Liver (tissue), 3 donors: Measurements from ENCODE around the gene TSEN2.

Experiments used
- CTCF ChIP-seq: fragments of 150-350 bp; IDR thresholded peaks from 2 replicates; pipeline ENCODE4 v1.5.1; 2017; ENCODE audit warnings: improper control_type of control experiment, low read depth, low read length; ENCODE audit not compliant: missing input control
- HNF4A ChIP-seq, 2 donors: conservative IDR thresholded peaks; 2 replicates each; pipeline ENCODE4 v1.6.1; 2016; ENCODE audit warnings: antibody characterized with exemption in 2 of 2, mild to moderate bottlenecking in 2 of 2
- TAF1 ChIP-seq: conservative IDR thresholded peaks from 2 replicates; pipeline ENCODE4 v1.6.1; 2016; ENCODE audit warnings: antibody characterized with exemption, mild to moderate bottlenecking
- YY1 ChIP-seq: IDR thresholded peaks from 2 replicates; pipeline ENCODE4 v1.6.1; 2016; ENCODE audit warnings: antibody characterized with exemption, mild to moderate bottlenecking
- ZBTB33 ChIP-seq: IDR thresholded peaks from 2 replicates; pipeline ENCODE4 v1.6.1; 2016; ENCODE audit warnings: antibody characterized with exemption
- donor health status: healthy.
- donor health status: healthy.

- TF ChIP-seq CTCF (no peak), TAF1 (no peak), HNF4A (conservative IDR thresholded peaks at IDR 0.05) (no peak), ZBTB33 (no peak), YY1 (no peak)
Measured at GRCh38 chr3:12447075-12447474, 37.2 kb upstream of the TSEN2 start.
